PC-9 (cell line): ENCODE data around the gene AFG1L. TPM values are rescaled to one million over a fixed set of nuclear protein-coding genes. Genes with fewer than 3 reads are reported as not detected.

ENCODE experiments used
- BruUV-seq: library from RNA; stranded (reverse); fragments of 400-500 nt; replicated peaks from 2 replicates; lab custom pipeline; 2021; lab: Mats Ljungman, UMichigan
- CTCF ChIA-PET: fragments of 300-600 bp; sonication (Branson Sonifier 250); formaldehyde crosslinking; loops from one replicate; lab custom pipeline; 2022; ENCODE audit warnings: antibody characterized with exemption; lab: Charles Lee
- POLR2A ChIA-PET: fragments of 300-600 bp; sonication (Branson Sonifier 250); formaldehyde crosslinking; loops from one replicate; lab custom pipeline; 2022; ENCODE audit warnings: antibody characterized with exemption; ENCODE audit not compliant: unreplicated experiment; lab: Charles Lee
- DNase-seq, 2 experiments: peaks; one replicate each; pipeline versions ENCODE4 v3.0.0 to v3.0.0-alpha.2; 2015 to 2022; ENCODE audit warnings: mixed read lengths in 1 of 2
- H2AFZ ChIP-seq: fragments of 200-600 bp; sonication (generic); 2 replicates; pipeline ENCODE4 v1.8.1; 2017; ENCODE audit warnings: antibody characterized with exemption
- H3F3A ChIP-seq: fragments of 200-600 bp; sonication (generic); 2 replicates; pipeline ENCODE4 v1.8.1; 2017; ENCODE audit warnings: antibody characterized with exemption, mild to moderate bottlenecking, low read depth; ENCODE audit not compliant: insufficient read depth
- H3K27ac ChIP-seq: fragments of 200-600 bp; sonication (generic); 2 replicates; pipeline ENCODE4 v1.6.1; 2016; ENCODE audit warnings: mixed run types
- H3K27me3 ChIP-seq: fragments of 200-600 bp; sonication (generic); 2 replicates; pipeline ENCODE4 v1.6.1; 2016; ENCODE audit warnings: low read depth, mixed run types; ENCODE audit not compliant: insufficient read depth
- H3K36me3 ChIP-seq: fragments of 200-600 bp; sonication (generic); 2 replicates; pipeline ENCODE4 v1.6.1; 2016; ENCODE audit warnings: low read depth, mixed run types
- H3K4me1 ChIP-seq: fragments of 200-600 bp; sonication (generic); replicated peaks from 2 replicates; pipeline ENCODE4 v1.6.1; 2016; ENCODE audit warnings: mixed run types; ENCODE audit not compliant: insufficient read depth
- H3K4me2 ChIP-seq: fragments of 200-600 bp; sonication (generic); 2 replicates; pipeline ENCODE4 v1.6.1; 2017; ENCODE audit warnings: mixed run types
- H3K4me3 ChIP-seq: fragments of 200-600 bp; sonication (generic); 2 replicates; pipeline ENCODE4 v1.6.1; 2016; ENCODE audit warnings: mixed run types
- H3K79me2 ChIP-seq: fragments of 200-600 bp; sonication (generic); 2 replicates; pipeline ENCODE4 v1.6.1; 2017; ENCODE audit warnings: low read depth, mixed run types
- H3K9me2 ChIP-seq: fragments of 200-600 bp; sonication (generic); 2 replicates; pipeline ENCODE4 v1.8.1; 2017; ENCODE audit warnings: mild to moderate bottlenecking; ENCODE audit not compliant: insufficient read depth
- H3K9me3 ChIP-seq: fragments of 200-600 bp; sonication (generic); 2 replicates; pipeline ENCODE4 v1.8.1; 2016; ENCODE audit warnings: low read depth; ENCODE audit not compliant: insufficient read depth
- H4K20me1 ChIP-seq: fragments of 200-600 bp; sonication (generic); 2 replicates; pipeline ENCODE4 v1.8.1; 2017; ENCODE audit not compliant: insufficient read depth
- CTCF ChIP-seq: fragments of 200-600 bp; sonication (generic); conservative IDR thresholded peaks from 2 replicates; pipeline ENCODE4 v1.6.1; 2017; ENCODE audit warnings: mixed run types, antibody characterized with exemption, mild to moderate bottlenecking, moderate library complexity
- EZH2 ChIP-seq: fragments of 200-600 bp; sonication (generic); IDR thresholded peaks from 2 replicates; pipeline ENCODE4 v1.8.0; 2017; ENCODE audit warnings: antibody characterized with exemption, low read depth
- intact Hi-C: fragments of 100-400 bp; cut with micrococcal nuclease; formaldehyde crosslinking; loops from one replicate; pipeline ENCODE4 v1.10.0; 2022; ENCODE audit not compliant: unreplicated experiment
- total RNA-seq: library from RNA; stranded (reverse); gene quantifications from 2 replicates; pipeline ENCODE4 v1.2.3, GENCODE V29; 2021

Gene AFG1L
- total RNA-seq, 1 experiment from 2014 or later, result 8.9 TPM

GRCh38 chr6:108293527-108294296 is 1.1 kb upstream of the AFG1L start:
- no peak for DNase-seq
- Histone ChIP-seq H3K27ac (peak overlapping the region; percentile 83), H3K27me3 (no peaks in the 10 kb centered on the region), H3K4me2 (peak overlapping the region; percentile 94), H3K79me2 (peaks cover 22% of the 10 kb centered on the region), H2AFZ (peak overlapping the region; percentile 92), H3K4me1 (peaks cover 7% of the 10 kb centered on the region), H4K20me1 (no peaks in the 10 kb centered on the region), H3K9me3 (no peaks in the 10 kb centered on the region), H3F3A (peaks cover 8% of the 10 kb centered on the region; the same call in 1 of the 2 replicates), H3K36me3 (no peaks in the 10 kb centered on the region), H3K4me3 (peak overlapping the region; percentile 80), H3K9me2 (no peaks in the 10 kb centered on the region)
- no peak for TF ChIP-seq CTCF
- TF ChIP-seq EZH2, result no peak
- intact Hi-C loops, result loop anchor here (1.0 kb wide), 1 partner anchor 32 kb away; the partner anchor contains the start of gene SNX3
- POLR2A ChIA-PET, result no interaction called here
- no TSS peak for BruUV-seq
- CTCF ChIA-PET, result no interaction called here

- H3K36me3 ChIP-seq, result no peaks in the 10 kb centered on the region
- ChIA-PET POLR2A (interaction anchor here (0.6 to 1.0 kb wide), 3 partner anchors 29 to 1099 kb away, joined by 3 to 5 read pairs (median 3); partner anchors contain the start of gene SNX3), CTCF (no interaction called here)
- intact Hi-C loops, result loop anchor here (1.0 kb wide), 1 partner anchor 33 kb away; the partner anchor contains the start of gene SNX3
- TF ChIP-seq EZH2 (no peak), CTCF (no peak)
- peak overlapping the region; percentile 92 for H2AFZ ChIP-seq
- no peaks in the 10 kb centered on the region for H3K9me2 ChIP-seq
- DNase-seq, result no peak
- H4K20me1 ChIP-seq, result no peaks in the 10 kb centered on the region
- H3K27me3 ChIP-seq, result no peaks in the 10 kb centered on the region
- peak overlapping the region; percentile 83 for H3K27ac ChIP-seq
- H3K9me3 ChIP-seq, result no peaks in the 10 kb centered on the region
- TSS peak; percentile 97 for BruUV-seq
- H3K4me1 ChIP-seq, result peaks cover 7% of the 10 kb centered on the region
- H3F3A ChIP-seq, result peaks cover 8% of the 10 kb centered on the region; the same call in 1 of the 2 replicates
- H3K4me2 ChIP-seq, result peak overlapping the region; percentile 94
- H3K79me2 ChIP-seq, result peaks cover 22% of the 10 kb centered on the region
- peak overlapping the region; percentile 80 for H3K4me3 ChIP-seq
Measured at GRCh38 chr6:108294297-108294726, 542 bp upstream of the AFG1L start.

GRCh38 chr6:108295676-108296075 is 822 bp downstream of the AFG1L start:
- peak overlapping the region; percentile 80 for H3K4me3 ChIP-seq
- TF ChIP-seq CTCF, result no peak
- TF ChIP-seq EZH2, result no peak
- peak overlapping the region; percentile 94 for H3K4me2 ChIP-seq
- H3K36me3 ChIP-seq, result no peaks in the 10 kb centered on the region
- H4K20me1 ChIP-seq, result no peaks in the 10 kb centered on the region
- intact Hi-C loops, result no loop called here
- ChIA-PET POLR2A (no interaction called here), CTCF (no interaction called here)
- H2AFZ ChIP-seq, result peak overlapping the region; percentile 92
- H3K79me2 ChIP-seq, result peaks cover 22% of the 10 kb centered on the region
- peaks cover 8% of the 10 kb centered on the region; the same call in 1 of the 2 replicates for H3F3A ChIP-seq
- no peak for DNase-seq
- H3K9me2 ChIP-seq, result no peaks in the 10 kb centered on the region
- peaks cover 7% of the 10 kb centered on the region for H3K4me1 ChIP-seq
- peak overlapping the region; percentile 83 for H3K27ac ChIP-seq
- no TSS peak for BruUV-seq
- no peaks in the 10 kb centered on the region for H3K9me3 ChIP-seq
- no peaks in the 10 kb centered on the region for H3K27me3 ChIP-seq
